ENCODE measurements around the gene ANKRD1.
"Not testable (repeated sequence)": the region's sequence is repeated elsewhere in the genome, so short reads cannot be mapped to it uniquely, and the experiment has no call there.

The ANKRD1 gene

DNA sequence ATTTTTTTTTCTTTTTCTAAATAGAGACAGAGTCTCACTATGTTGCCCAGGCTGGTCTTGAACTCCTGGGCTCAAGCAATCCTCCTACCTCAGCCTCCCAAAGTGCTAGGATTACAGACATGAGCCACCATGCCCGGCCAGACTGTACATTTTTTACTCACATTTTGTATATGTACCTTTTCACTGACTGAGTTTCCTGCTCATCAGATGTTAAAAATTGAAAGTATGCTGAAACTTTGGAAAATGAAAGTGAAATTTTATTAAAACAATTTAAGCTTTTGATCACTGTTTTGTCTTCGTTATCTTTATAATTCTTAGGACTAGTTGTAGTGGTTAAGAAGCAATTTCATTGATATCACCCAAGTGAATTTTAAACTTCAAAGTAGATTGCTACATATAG lies 24.0 kb downstream of the ANKRD1 start:
- not testable (repeated sequence) for H2BK5ac ChIP-seq (ENCODE audit: low read length); H4K8ac ChIP-seq (ENCODE audit: low read depth, low read length); H3K56ac ChIP-seq (ENCODE audit: low read length); H4K5ac ChIP-seq (ENCODE audit: low read length); H3K4me3 ChIP-seq (ENCODE audit: low read length); H3K9ac ChIP-seq (ENCODE audit: low read length); H2BK120ac ChIP-seq (ENCODE audit: low read depth, low read length); H2BK15ac ChIP-seq (replicated peaks; ENCODE audit: low read depth); H3K27me3 ChIP-seq (ENCODE audit: insufficient read depth, low read length, poor library complexity); DNase-seq; H3K36me3 ChIP-seq (ENCODE audit: control insufficient read depth, insufficient read depth, low read length); H3K4me2 ChIP-seq (ENCODE audit: low read length); H3K23ac ChIP-seq (ENCODE audit: low read length); H3K4ac ChIP-seq (ENCODE audit: low read depth, low read length); H2AK5ac ChIP-seq (ENCODE audit: low read length); H3K79me2 ChIP-seq (ENCODE audit: control insufficient read depth, insufficient read depth, low read length); H3K79me1 ChIP-seq (ENCODE audit: low read length); H3K27ac ChIP-seq (ENCODE audit: low read depth, low read length); H3K4me1 ChIP-seq (ENCODE audit: control insufficient read depth, low read depth, low read length); H3K18ac ChIP-seq (ENCODE audit: low read length)
- no CpG with 5 or more reads among the region's 2 CpGs for WGBS (ENCODE audit: extremely low coverage, insufficient coverage, low lambda C conversion rate)

DNA sequence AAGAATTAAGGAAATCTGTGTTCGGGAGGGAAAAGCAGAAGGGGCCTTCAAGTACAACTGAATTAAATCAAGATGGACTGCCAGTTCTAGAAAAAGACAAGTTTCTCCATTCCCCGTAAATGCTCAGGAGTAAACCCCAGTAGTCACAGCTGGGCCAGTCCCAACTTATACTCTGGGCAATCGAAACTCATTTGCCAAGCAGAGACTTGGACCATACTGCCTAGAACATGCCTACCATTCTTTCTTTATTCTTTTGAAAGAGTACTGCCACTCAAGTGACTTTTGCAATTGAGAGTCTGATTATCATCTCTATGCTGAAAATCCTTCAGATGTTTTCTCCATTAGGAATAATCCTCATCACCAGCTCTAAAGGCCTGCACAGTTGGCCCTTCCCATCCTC lies 27.7 kb downstream of the ANKRD1 start:
- Histone ChIP-seq H3K36me3 (ENCODE audit: control insufficient read depth, insufficient read depth, low read length) (peaks cover 5% of the 10 kb centered on the region), H3K9ac (ENCODE audit: low read length) (no peak overlapping the region), H3K79me2 (ENCODE audit: control insufficient read depth, insufficient read depth, low read length) (no peaks in the 10 kb centered on the region), H3K23ac (ENCODE audit: low read length) (no peak overlapping the region), H3K4me1 (ENCODE audit: control insufficient read depth, low read depth, low read length) (no peaks in the 10 kb centered on the region), H3K18ac (ENCODE audit: low read length) (no peak overlapping the region), H4K5ac (ENCODE audit: low read length) (no peak overlapping the region), H2BK15ac (replicated peaks; ENCODE audit: low read depth) (no peak overlapping the region), H3K4me2 (ENCODE audit: low read length) (no peak overlapping the region), H2BK5ac (ENCODE audit: low read length) (no peak overlapping the region), H3K27me3 (ENCODE audit: insufficient read depth, low read length, poor library complexity) (no peaks in the 10 kb centered on the region), H4K8ac (ENCODE audit: low read depth, low read length) (no peak overlapping the region), H3K27ac (ENCODE audit: low read depth, low read length) (no peak overlapping the region), H3K56ac (ENCODE audit: low read length) (no peak overlapping the region), H2AK5ac (ENCODE audit: low read length) (no peak overlapping the region), H3K79me1 (ENCODE audit: low read length) (no peaks in the 10 kb centered on the region), H3K4ac (ENCODE audit: low read depth, low read length) (no peak overlapping the region), H2BK120ac (ENCODE audit: low read depth, low read length) (no peak overlapping the region), H3K4me3 (ENCODE audit: low read length) (no peak overlapping the region)
- WGBS (ENCODE audit: extremely low coverage, insufficient coverage, low lambda C conversion rate) = no CpG with 5 or more reads among the region's 3 CpGs
- no peak for DNase-seq

DNA sequence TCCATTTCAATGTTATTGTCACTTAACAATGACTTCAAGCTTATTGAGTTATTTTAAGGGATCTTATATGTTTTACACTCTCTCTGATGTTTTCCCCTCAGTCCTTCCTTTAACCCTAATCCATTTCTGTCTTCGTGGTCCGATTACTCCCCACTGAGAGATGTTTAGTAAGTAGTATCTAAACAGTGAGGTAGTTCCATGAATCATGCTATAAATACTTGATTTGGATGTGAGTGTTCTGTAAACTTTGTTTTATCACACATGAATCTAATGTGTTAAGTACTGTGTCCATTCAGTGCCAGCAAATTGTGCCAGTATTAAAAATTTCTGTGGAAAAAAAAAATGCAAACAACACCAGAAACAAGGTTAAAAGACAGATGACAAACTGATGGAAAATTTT lies 30.5 kb downstream of the ANKRD1 start:
- no peak overlapping the region for H3K23ac ChIP-seq (ENCODE audit: low read length)
- H3K18ac ChIP-seq (ENCODE audit: low read length) = no peak overlapping the region
- H3K79me2 ChIP-seq (ENCODE audit: control insufficient read depth, insufficient read depth, low read length) = no peaks in the 10 kb centered on the region
- H4K5ac ChIP-seq (ENCODE audit: low read length) = no peak overlapping the region
- no peak overlapping the region for H3K4me2 ChIP-seq (ENCODE audit: low read length)
- WGBS (ENCODE audit: extremely low coverage, insufficient coverage, low lambda C conversion rate) = no CpG with 5 or more reads among the region's 2 CpGs
- H3K27ac ChIP-seq (ENCODE audit: low read depth, low read length) = no peak overlapping the region
- H3K4ac ChIP-seq (ENCODE audit: low read depth, low read length) = no peak overlapping the region
- no peak overlapping the region for H3K4me3 ChIP-seq (ENCODE audit: low read length)
- H2BK5ac ChIP-seq (ENCODE audit: low read length) = no peak overlapping the region
- no peak overlapping the region for H3K56ac ChIP-seq (ENCODE audit: low read length)
- no peaks in the 10 kb centered on the region for H3K4me1 ChIP-seq (ENCODE audit: control insufficient read depth, low read depth, low read length)
- DNase-seq = no peak
- no peak overlapping the region for H2BK120ac ChIP-seq (ENCODE audit: low read depth, low read length)
- no peaks in the 10 kb centered on the region for H3K27me3 ChIP-seq (ENCODE audit: insufficient read depth, low read length, poor library complexity)
- no peaks in the 10 kb centered on the region for H3K79me1 ChIP-seq (ENCODE audit: low read length)
- no peak overlapping the region for H4K8ac ChIP-seq (ENCODE audit: low read depth, low read length)
- no peak overlapping the region for H2BK15ac ChIP-seq (replicated peaks; ENCODE audit: low read depth)
- H3K9ac ChIP-seq (ENCODE audit: low read length) = no peak overlapping the region
- H2AK5ac ChIP-seq (ENCODE audit: low read length) = no peak overlapping the region
- H3K36me3 ChIP-seq (ENCODE audit: control insufficient read depth, insufficient read depth, low read length) = peaks cover 7% of the 10 kb centered on the region

DNA sequence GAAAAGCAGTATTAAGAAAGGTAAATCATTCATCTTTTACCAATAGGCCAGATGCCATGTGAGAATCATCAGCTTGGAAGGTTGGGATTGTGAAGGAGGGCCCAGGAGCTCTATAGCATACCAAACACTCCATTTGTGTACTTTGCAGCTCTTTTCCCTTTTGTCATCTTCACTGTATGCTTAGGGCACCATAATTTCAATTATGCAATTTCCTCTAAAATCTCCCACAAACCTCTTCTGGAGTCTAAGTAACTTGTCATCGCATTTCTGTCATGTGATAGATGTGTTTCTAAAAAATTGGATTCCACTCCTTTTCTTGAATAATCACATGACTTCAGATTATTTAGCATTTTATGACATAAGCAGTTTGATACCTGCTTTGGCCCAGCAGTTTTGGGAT lies 31.3 kb downstream of the ANKRD1 start:
- H2AK5ac ChIP-seq (ENCODE audit: low read length) = no peak overlapping the region
- no CpG with 5 or more reads among the region's 1 CpG for WGBS (ENCODE audit: extremely low coverage, insufficient coverage, low lambda C conversion rate)
- no peak overlapping the region for H4K8ac ChIP-seq (ENCODE audit: low read depth, low read length)
- no peaks in the 10 kb centered on the region for H3K79me2 ChIP-seq (ENCODE audit: control insufficient read depth, insufficient read depth, low read length)
- H3K27ac ChIP-seq (ENCODE audit: low read depth, low read length) = no peak overlapping the region
- H3K4me3 ChIP-seq (ENCODE audit: low read length) = no peak overlapping the region
- no peak overlapping the region for H3K9ac ChIP-seq (ENCODE audit: low read length)
- H3K27me3 ChIP-seq (ENCODE audit: insufficient read depth, low read length, poor library complexity) = no peaks in the 10 kb centered on the region
- H2BK120ac ChIP-seq (ENCODE audit: low read depth, low read length) = no peak overlapping the region
- no peak overlapping the region for H2BK15ac ChIP-seq (replicated peaks; ENCODE audit: low read depth)
- H3K18ac ChIP-seq (ENCODE audit: low read length) = no peak overlapping the region
- no peak overlapping the region for H3K23ac ChIP-seq (ENCODE audit: low read length)
- no peak overlapping the region for H4K5ac ChIP-seq (ENCODE audit: low read length)
- H3K36me3 ChIP-seq (ENCODE audit: control insufficient read depth, insufficient read depth, low read length) = peaks cover 7% of the 10 kb centered on the region
- no peak for DNase-seq
- H3K4me1 ChIP-seq (ENCODE audit: control insufficient read depth, low read depth, low read length) = no peaks in the 10 kb centered on the region
- no peak overlapping the region for H3K4ac ChIP-seq (ENCODE audit: low read depth, low read length)
- H3K79me1 ChIP-seq (ENCODE audit: low read length) = no peaks in the 10 kb centered on the region
- H3K4me2 ChIP-seq (ENCODE audit: low read length) = no peak overlapping the region
- no peak overlapping the region for H3K56ac ChIP-seq (ENCODE audit: low read length)
- H2BK5ac ChIP-seq (ENCODE audit: low read length) = no peak overlapping the region

DNA sequence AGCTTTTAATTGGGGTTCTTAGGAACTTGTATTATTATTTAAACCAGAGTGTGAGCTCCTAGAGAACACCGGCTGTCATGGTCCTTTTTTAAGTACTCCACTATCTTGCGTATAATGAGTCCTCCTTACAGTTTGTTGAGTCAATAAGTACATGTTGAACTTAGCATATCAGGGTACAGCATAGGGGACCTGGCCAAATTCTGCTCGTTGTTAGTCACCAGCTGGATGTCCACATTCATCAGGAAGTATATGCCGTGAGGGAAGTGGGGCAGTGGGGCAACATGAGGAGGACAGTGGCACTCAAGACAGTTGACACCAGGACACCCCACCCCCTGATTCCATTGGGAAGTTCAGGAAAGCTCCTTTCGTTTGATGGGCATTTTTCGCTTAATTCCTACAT lies 32.5 kb downstream of the ANKRD1 start:
- H3K4ac ChIP-seq (ENCODE audit: low read depth, low read length) = no peak overlapping the region
- no peak overlapping the region for H3K18ac ChIP-seq (ENCODE audit: low read length)
- no peaks in the 10 kb centered on the region for H3K79me1 ChIP-seq (ENCODE audit: low read length)
- H3K4me3 ChIP-seq (ENCODE audit: low read length) = no peak overlapping the region
- H2BK5ac ChIP-seq (ENCODE audit: low read length) = no peak overlapping the region
- H4K8ac ChIP-seq (ENCODE audit: low read depth, low read length) = no peak overlapping the region
- no peak overlapping the region for H4K5ac ChIP-seq (ENCODE audit: low read length)
- WGBS (ENCODE audit: extremely low coverage, insufficient coverage, low lambda C conversion rate) = no CpG with 5 or more reads among the region's 6 CpGs
- no peak overlapping the region for H3K9ac ChIP-seq (ENCODE audit: low read length)
- H3K36me3 ChIP-seq (ENCODE audit: control insufficient read depth, insufficient read depth, low read length) = peaks cover 7% of the 10 kb centered on the region
- no peak overlapping the region for H2BK120ac ChIP-seq (ENCODE audit: low read depth, low read length)
- no peak for DNase-seq
- no peak overlapping the region for H3K56ac ChIP-seq (ENCODE audit: low read length)
- no peaks in the 10 kb centered on the region for H3K79me2 ChIP-seq (ENCODE audit: control insufficient read depth, insufficient read depth, low read length)
- no peaks in the 10 kb centered on the region for H3K27me3 ChIP-seq (ENCODE audit: insufficient read depth, low read length, poor library complexity)
- H3K23ac ChIP-seq (ENCODE audit: low read length) = no peak overlapping the region
- no peak overlapping the region for H2BK15ac ChIP-seq (replicated peaks; ENCODE audit: low read depth)
- no peak overlapping the region for H3K27ac ChIP-seq (ENCODE audit: low read depth, low read length)
- no peak overlapping the region for H2AK5ac ChIP-seq (ENCODE audit: low read length)
- no peaks in the 10 kb centered on the region for H3K4me1 ChIP-seq (ENCODE audit: control insufficient read depth, low read depth, low read length)
- no peak overlapping the region for H3K4me2 ChIP-seq (ENCODE audit: low read length)

DNA sequence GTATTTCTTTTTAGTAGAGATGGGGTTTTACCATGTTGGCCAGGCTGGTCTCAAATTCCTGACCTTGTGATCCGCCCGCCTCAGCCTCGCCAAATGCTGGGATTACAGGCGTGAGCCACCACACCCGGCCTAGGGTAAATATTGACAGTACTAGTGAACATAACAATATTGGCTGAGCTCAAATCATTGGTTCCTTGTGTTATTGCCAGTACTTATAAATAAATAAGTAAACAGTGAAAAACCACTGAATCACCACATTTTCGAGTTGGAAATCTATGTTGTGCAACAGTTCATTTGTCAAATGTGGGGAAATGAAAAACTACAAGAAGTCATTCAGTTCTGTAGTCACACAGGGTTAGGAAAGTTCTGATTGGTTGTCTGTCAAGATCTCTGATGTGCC lies 33.3 kb downstream of the ANKRD1 start:
- H3K4ac ChIP-seq (ENCODE audit: low read depth, low read length) = no peak overlapping the region
- no peak overlapping the region for H2BK120ac ChIP-seq (ENCODE audit: low read depth, low read length)
- H3K36me3 ChIP-seq (ENCODE audit: control insufficient read depth, insufficient read depth, low read length) = peaks cover 5% of the 10 kb centered on the region
- no peak overlapping the region for H2BK15ac ChIP-seq (replicated peaks; ENCODE audit: low read depth)
- no peaks in the 10 kb centered on the region for H3K27me3 ChIP-seq (ENCODE audit: insufficient read depth, low read length, poor library complexity)
- H3K4me2 ChIP-seq (ENCODE audit: low read length) = no peak overlapping the region
- no peak overlapping the region for H4K5ac ChIP-seq (ENCODE audit: low read length)
- no peak overlapping the region for H2BK5ac ChIP-seq (ENCODE audit: low read length)
- no peaks in the 10 kb centered on the region for H3K4me1 ChIP-seq (ENCODE audit: control insufficient read depth, low read depth, low read length)
- no peaks in the 10 kb centered on the region for H3K79me1 ChIP-seq (ENCODE audit: low read length)
- no CpG with 5 or more reads among the region's 6 CpGs for WGBS (ENCODE audit: extremely low coverage, insufficient coverage, low lambda C conversion rate)
- no peak overlapping the region for H2AK5ac ChIP-seq (ENCODE audit: low read length)
- no peak for DNase-seq
- H3K27ac ChIP-seq (ENCODE audit: low read depth, low read length) = no peak overlapping the region
- H4K8ac ChIP-seq (ENCODE audit: low read depth, low read length) = no peak overlapping the region
- no peak overlapping the region for H3K18ac ChIP-seq (ENCODE audit: low read length)
- H3K79me2 ChIP-seq (ENCODE audit: control insufficient read depth, insufficient read depth, low read length) = no peaks in the 10 kb centered on the region
- no peak overlapping the region for H3K56ac ChIP-seq (ENCODE audit: low read length)
- H3K9ac ChIP-seq (ENCODE audit: low read length) = no peak overlapping the region
- H3K23ac ChIP-seq (ENCODE audit: low read length) = no peak overlapping the region
- no peak overlapping the region for H3K4me3 ChIP-seq (ENCODE audit: low read length)
